Esophagus squamous epithelium (tissue), 4 donors: ENCODE measurements around the gene TRMT44.

Experiments
- POLR2A ChIP-seq, 4 donors: fragments of 450-650 bp; IDR thresholded peaks; one replicate each; pipeline ENCODE4 v1.6.1; 2017; ENCODE audit warnings: antibody characterized with exemption in 4 of 4, mild to moderate bottlenecking in 4 of 4, moderate library complexity in 3 of 4
- TF ChIP-seq, protein P1 (sequence below), 6 experiments: fragments of 450-650 bp in 4 of 6; fragments of 200-600 bp in 2 of 6; sonication (generic) in 2 of 6; IDR thresholded peaks; one replicate each; pipeline ENCODE4 v1.5.1; 2016 to 2019; ENCODE audit warnings: antibody characterized with exemption in 6 of 6, mild to moderate bottlenecking in 4 of 6, moderate library complexity in 4 of 6

DNA sequence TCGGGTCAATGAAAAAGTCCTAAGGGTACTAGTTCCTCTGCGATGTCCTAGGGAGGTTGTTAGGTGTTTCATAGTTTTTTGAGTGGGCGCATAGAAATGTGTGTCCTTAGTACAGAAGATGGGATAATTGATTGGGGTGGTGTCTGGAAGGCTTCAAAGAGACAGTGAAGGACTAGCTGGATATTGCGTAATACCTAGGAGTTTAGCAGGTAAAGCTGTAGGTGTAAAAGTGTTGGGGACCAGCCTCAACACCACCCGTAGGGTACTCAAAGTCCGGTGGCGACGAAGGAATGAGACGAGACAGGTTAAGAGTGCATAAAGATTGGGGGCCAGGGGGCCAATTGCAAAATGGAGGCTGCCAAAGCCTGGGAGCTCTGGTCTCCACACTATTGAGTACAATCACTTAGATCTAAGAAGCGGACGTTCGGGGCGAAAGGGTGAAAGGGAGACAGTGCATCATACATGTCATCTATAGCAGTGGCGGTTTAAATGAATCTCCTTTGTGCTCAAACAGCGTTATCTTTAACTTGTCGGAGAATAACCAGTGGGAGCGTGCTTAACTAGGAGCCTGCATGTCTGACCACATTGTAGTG, 1.0 kb downstream of the TRMT44 start:
- TF ChIP-seq, protein P1, sequence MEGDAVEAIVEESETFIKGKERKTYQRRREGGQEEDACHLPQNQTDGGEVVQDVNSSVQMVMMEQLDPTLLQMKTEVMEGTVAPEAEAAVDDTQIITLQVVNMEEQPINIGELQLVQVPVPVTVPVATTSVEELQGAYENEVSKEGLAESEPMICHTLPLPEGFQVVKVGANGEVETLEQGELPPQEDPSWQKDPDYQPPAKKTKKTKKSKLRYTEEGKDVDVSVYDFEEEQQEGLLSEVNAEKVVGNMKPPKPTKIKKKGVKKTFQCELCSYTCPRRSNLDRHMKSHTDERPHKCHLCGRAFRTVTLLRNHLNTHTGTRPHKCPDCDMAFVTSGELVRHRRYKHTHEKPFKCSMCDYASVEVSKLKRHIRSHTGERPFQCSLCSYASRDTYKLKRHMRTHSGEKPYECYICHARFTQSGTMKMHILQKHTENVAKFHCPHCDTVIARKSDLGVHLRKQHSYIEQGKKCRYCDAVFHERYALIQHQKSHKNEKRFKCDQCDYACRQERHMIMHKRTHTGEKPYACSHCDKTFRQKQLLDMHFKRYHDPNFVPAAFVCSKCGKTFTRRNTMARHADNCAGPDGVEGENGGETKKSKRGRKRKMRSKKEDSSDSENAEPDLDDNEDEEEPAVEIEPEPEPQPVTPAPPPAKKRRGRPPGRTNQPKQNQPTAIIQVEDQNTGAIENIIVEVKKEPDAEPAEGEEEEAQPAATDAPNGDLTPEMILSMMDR (IDR thresholded peaks at IDR 0.05): no peak
- TF ChIP-seq POLR2A (IDR thresholded peaks at IDR 0.05): no peak
